HG02938 (cell line): Measurements from ENCODE around the gene COQ8B.

Experiments
- ATAC-seq: cut with Tn5 transposase; IDR thresholded peaks from one replicate; pipeline ENCODE4 v1.9.1; 2021; ENCODE audit warnings: mild to moderate bottlenecking, moderate library complexity; ENCODE audit not compliant: unreplicated experiment

Gene COQ8B

GRCh38 chr19:40718774-40719391 is 2.2 kb upstream of the COQ8B start:
- no peak for ATAC-seq

GRCh38 chr19:40717880-40718773 is 1.4 kb upstream of the COQ8B start:
- no peak for ATAC-seq

- ATAC-seq, result no peak
Observed at GRCh38 chr19:40717325-40717879, 716 bp upstream of the COQ8B start.

- no peak for ATAC-seq
Observed at GRCh38 chr19:40716031-40716481, 630 bp downstream of the COQ8B start.

- peak; percentile 45 for ATAC-seq
Observed at GRCh38 chr19:40714441-40715299, 2.0 kb downstream of the COQ8B start.

- no peak for ATAC-seq
Observed at GRCh38 chr19:40713939-40714338, 2.7 kb downstream of the COQ8B start.

- no peak for ATAC-seq
Observed at GRCh38 chr19:40709817-40710216, 6.9 kb downstream of the COQ8B start.

- no peak for ATAC-seq
Observed at GRCh38 chr19:40707615-40708014, 9.1 kb downstream of the COQ8B start.

- ATAC-seq, result no peak
Observed at GRCh38 chr19:40705950-40706619, 10.6 kb downstream of the COQ8B start.

- ATAC-seq, result no peak
Observed at GRCh38 chr19:40705362-40705651, 11.4 kb downstream of the COQ8B start.

- no peak for ATAC-seq
Observed at GRCh38 chr19:40704491-40705361, 12.0 kb downstream of the COQ8B start.

- ATAC-seq, result no peak
Observed at GRCh38 chr19:40703029-40703755, 13.5 kb downstream of the COQ8B start.

- no peak for ATAC-seq
Observed at GRCh38 chr19:40702337-40703012, 14.2 kb downstream of the COQ8B start.

GRCh38 chr19:40701758-40702157 is 14.9 kb downstream of the COQ8B start:
- no peak for ATAC-seq

GRCh38 chr19:40700083-40700482 is 16.6 kb downstream of the COQ8B start:
- ATAC-seq, result no peak

GRCh38 chr19:40697007-40697406 is 19.7 kb downstream of the COQ8B start:
- no peak for ATAC-seq

- no peak for ATAC-seq
Observed at GRCh38 chr19:40695881-40696280, 20.8 kb downstream of the COQ8B start.

- ATAC-seq, result no peak
Observed at GRCh38 chr19:40693896-40694295, 22.8 kb downstream of the COQ8B start.
